Measurements from ENCODE around the gene BRICD5.
"Not testable (repeated sequence)": the region's sequence is repeated elsewhere in the genome, so short reads cannot be mapped to it uniquely, and the experiment has no call there.

BRICD5 gene

GRCh38 chr16:2210386-2211365 is at the start of gene BRICD5:
BRICD5 (minus strand) TSS chr16:2210863; CDS start chr16:2210833, 30 bp downstream.
- DNase-seq, result no peak

GRCh38 chr16:2260250-2260649 is 49.6 kb upstream of the BRICD5 start:
- DNase-seq, result no peak

- DNase-seq, result not testable (repeated sequence)
These were observed 47.9 kb upstream of the BRICD5 start for GRCh38 chr16:2258530-2258929.

GRCh38 chr16:2257726-2258125 is 47.1 kb upstream of the BRICD5 start:
- no peak for DNase-seq

GRCh38 chr16:2256531-2257140 is 46.0 kb upstream of the BRICD5 start:
- DNase-seq, result no peak

- DNase-seq, result no peak
These were observed 42.6 kb upstream of the BRICD5 start for GRCh38 chr16:2253293-2253692.

GRCh38 chr16:2252806-2253148 is 42.1 kb upstream of the BRICD5 start:
- DNase-seq, result no peak

- DNase-seq, result peak; percentile 88
These were observed 40.8 kb upstream of the BRICD5 start, which contains the start of gene ECI1 for GRCh38 chr16:2251296-2252111. ECI1 (minus strand) TSS chr16:2251587; CDS start chr16:2251566, 21 bp downstream.

- peak; percentile 54 for DNase-seq
These were observed 40.1 kb upstream of the BRICD5 start for GRCh38 chr16:2250652-2251295.

GRCh38 chr16:2246301-2246885 is 35.7 kb upstream of the BRICD5 start:
- DNase-seq, result no peak

- no peak for DNase-seq
These were observed 34.5 kb upstream of the BRICD5 start for GRCh38 chr16:2244926-2245795.

- no peak for DNase-seq
These were observed 33.6 kb upstream of the BRICD5 start for GRCh38 chr16:2244301-2244700.

- DNase-seq, result no peak
These were observed 33.1 kb upstream of the BRICD5 start for GRCh38 chr16:2243781-2244180.

GRCh38 chr16:2243031-2243528 is 32.4 kb upstream of the BRICD5 start:
- no peak for DNase-seq

GRCh38 chr16:2242598-2242997 is 31.9 kb upstream of the BRICD5 start:
- DNase-seq, result no peak

GRCh38 chr16:2240331-2240730 is 29.7 kb upstream of the BRICD5 start:
- DNase-seq, result not testable (repeated sequence)

GRCh38 chr16:2238838-2239675 is 28.4 kb upstream of the BRICD5 start:
- no peak for DNase-seq

- DNase-seq, result no peak
These were observed 27.6 kb upstream of the BRICD5 start for GRCh38 chr16:2238150-2238837.

GRCh38 chr16:2237493-2238149 is 27.0 kb upstream of the BRICD5 start:
- DNase-seq, result no peak

Measured in CD4-positive, alpha-beta T cell treated with Interleukin-17A for 4 hours (primary cell).